Lower leg skin (tissue), 3 donors: ENCODE measurements around the gene KCNT2.

Experiments used
- POLR2A ChIP-seq, 2 donors: fragments of 450-650 bp; IDR thresholded peaks; one replicate each; pipeline ENCODE4 v1.6.1; 2016 to 2017; ENCODE audit warnings: antibody characterized with exemption in 2 of 2, mild to moderate bottlenecking in 1 of 2, moderate library complexity in 1 of 2
- TF ChIP-seq, protein P1 (sequence below), 3 donors: fragments of 450-650 bp; IDR thresholded peaks; one replicate each; pipeline ENCODE4 v1.5.1; 2016; ENCODE audit warnings: antibody characterized with exemption in 3 of 3, mild to moderate bottlenecking in 3 of 3, moderate library complexity in 2 of 3

DNA sequence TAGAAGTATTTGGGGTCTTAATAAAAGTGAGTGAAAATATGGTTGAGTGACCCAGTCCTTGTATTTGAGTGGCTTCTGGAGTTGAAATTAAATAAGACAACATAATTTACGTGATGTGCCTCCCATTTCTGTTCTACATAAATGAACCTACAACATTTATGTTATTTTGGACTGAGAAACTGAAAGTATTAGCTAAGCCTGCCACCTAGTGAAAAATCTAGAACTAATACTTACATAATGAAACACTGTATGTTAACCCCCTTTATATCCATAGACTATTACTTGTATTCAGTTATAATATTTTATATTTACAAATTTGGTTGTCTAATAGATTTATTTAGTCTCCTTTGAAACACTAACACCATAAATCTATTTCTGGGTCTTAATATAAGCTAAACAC, 298.9 kb downstream of the KCNT2 start:
- TF ChIP-seq, protein P1, sequence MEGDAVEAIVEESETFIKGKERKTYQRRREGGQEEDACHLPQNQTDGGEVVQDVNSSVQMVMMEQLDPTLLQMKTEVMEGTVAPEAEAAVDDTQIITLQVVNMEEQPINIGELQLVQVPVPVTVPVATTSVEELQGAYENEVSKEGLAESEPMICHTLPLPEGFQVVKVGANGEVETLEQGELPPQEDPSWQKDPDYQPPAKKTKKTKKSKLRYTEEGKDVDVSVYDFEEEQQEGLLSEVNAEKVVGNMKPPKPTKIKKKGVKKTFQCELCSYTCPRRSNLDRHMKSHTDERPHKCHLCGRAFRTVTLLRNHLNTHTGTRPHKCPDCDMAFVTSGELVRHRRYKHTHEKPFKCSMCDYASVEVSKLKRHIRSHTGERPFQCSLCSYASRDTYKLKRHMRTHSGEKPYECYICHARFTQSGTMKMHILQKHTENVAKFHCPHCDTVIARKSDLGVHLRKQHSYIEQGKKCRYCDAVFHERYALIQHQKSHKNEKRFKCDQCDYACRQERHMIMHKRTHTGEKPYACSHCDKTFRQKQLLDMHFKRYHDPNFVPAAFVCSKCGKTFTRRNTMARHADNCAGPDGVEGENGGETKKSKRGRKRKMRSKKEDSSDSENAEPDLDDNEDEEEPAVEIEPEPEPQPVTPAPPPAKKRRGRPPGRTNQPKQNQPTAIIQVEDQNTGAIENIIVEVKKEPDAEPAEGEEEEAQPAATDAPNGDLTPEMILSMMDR (IDR thresholded peaks at IDR 0.05), result no peak
- TF ChIP-seq POLR2A (IDR thresholded peaks at IDR 0.05), result no peak
